GM18508 (cell line): ENCODE data around the gene PPP2R3B.

Experiments used
- ATAC-seq: cut with Tn5 transposase; IDR thresholded peaks from one replicate; pipeline ENCODE4 v1.9.1; 2021; ENCODE audit warnings: moderate number of reproducible peaks; ENCODE audit not compliant: insufficient read depth, unreplicated experiment

Gene PPP2R3B

GRCh38 chrX:371907-372306 lies 14.8 kb downstream of the PPP2R3B start:
- ATAC-seq: no peak

GRCh38 chrX:370963-371745 lies 15.6 kb downstream of the PPP2R3B start:
- ATAC-seq: no peak

GRCh38 chrX:370244-370962 lies 16.3 kb downstream of the PPP2R3B start:
- no peak for ATAC-seq

GRCh38 chrX:369563-370101 lies 17.1 kb downstream of the PPP2R3B start:
- no peak for ATAC-seq

GRCh38 chrX:368811-369562 lies 17.7 kb downstream of the PPP2R3B start:
- ATAC-seq: no peak

GRCh38 chrX:367866-368265 lies 18.8 kb downstream of the PPP2R3B start:
- no peak for ATAC-seq

GRCh38 chrX:367349-367748 lies 19.4 kb downstream of the PPP2R3B start:
- ATAC-seq: no peak

GRCh38 chrX:363621-364375 lies 22.9 kb downstream of the PPP2R3B start:
- no peak for ATAC-seq

- no peak for ATAC-seq
Measured at GRCh38 chrX:362937-363620, 23.6 kb downstream of the PPP2R3B start.

- no peak for ATAC-seq
Measured at GRCh38 chrX:362351-362750, 24.4 kb downstream of the PPP2R3B start.

- no peak for ATAC-seq
Measured at GRCh38 chrX:361231-362145, 25.2 kb downstream of the PPP2R3B start.

GRCh38 chrX:360496-361150 lies 26.1 kb downstream of the PPP2R3B start:
- ATAC-seq: no peak

GRCh38 chrX:358651-359143 lies 28.0 kb downstream of the PPP2R3B start:
- ATAC-seq: no peak

GRCh38 chrX:357693-358471 lies 28.8 kb downstream of the PPP2R3B start:
- no peak for ATAC-seq

- no peak for ATAC-seq
Measured at GRCh38 chrX:357035-357692, 29.5 kb downstream of the PPP2R3B start.

GRCh38 chrX:356385-357034 lies 30.2 kb downstream of the PPP2R3B start:
- ATAC-seq: no peak
